ENCODE data around the gene FARP1. TPM values are rescaled to one million over a fixed set of nuclear protein-coding genes. Genes with fewer than 3 reads are reported as not detected.

Gene FARP1
- total RNA-seq, 4 donors from 2014 or later = 13.7 to 38.9 (median 30.2) TPM

GRCh38 chr13:98346904-98347636 is 204.2 kb downstream of the FARP1 start:
- TF ChIP-seq, protein P1, sequence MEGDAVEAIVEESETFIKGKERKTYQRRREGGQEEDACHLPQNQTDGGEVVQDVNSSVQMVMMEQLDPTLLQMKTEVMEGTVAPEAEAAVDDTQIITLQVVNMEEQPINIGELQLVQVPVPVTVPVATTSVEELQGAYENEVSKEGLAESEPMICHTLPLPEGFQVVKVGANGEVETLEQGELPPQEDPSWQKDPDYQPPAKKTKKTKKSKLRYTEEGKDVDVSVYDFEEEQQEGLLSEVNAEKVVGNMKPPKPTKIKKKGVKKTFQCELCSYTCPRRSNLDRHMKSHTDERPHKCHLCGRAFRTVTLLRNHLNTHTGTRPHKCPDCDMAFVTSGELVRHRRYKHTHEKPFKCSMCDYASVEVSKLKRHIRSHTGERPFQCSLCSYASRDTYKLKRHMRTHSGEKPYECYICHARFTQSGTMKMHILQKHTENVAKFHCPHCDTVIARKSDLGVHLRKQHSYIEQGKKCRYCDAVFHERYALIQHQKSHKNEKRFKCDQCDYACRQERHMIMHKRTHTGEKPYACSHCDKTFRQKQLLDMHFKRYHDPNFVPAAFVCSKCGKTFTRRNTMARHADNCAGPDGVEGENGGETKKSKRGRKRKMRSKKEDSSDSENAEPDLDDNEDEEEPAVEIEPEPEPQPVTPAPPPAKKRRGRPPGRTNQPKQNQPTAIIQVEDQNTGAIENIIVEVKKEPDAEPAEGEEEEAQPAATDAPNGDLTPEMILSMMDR (IDR thresholded peaks at IDR 0.05) = no peak
- ATAC-seq (ENCODE audit: low FRiP score) = no peak
- no peak for DNase-seq (ENCODE audit: low spot score)

DNA sequence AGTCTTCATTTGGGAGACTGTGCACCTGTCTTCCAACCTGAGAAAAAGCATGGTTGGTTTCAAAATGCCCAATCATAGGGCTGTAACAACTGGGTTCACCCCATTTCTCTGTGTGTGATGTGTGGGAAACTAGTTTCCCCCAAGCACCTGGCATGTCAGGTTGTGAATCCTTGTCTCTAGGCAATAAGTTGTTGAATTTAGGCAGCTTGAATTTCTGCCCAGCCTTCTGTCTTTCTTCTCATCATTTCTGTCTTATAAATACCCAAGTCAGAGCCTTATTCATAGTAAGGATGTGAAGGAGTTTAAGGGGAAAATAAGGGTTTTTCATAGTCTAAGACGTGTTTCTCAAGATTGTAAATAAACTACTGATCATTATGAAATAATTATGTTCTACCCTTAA is 204.9 kb downstream of the FARP1 start:
- ATAC-seq (ENCODE audit: low FRiP score) (no peak), DNase-seq (ENCODE audit: low spot score) (no peak)
- TF ChIP-seq, protein P1 (IDR thresholded peaks at IDR 0.05) = no peak

- TF ChIP-seq, protein P1 (IDR thresholded peaks at IDR 0.05) = no peak
- DNase-seq (ENCODE audit: low spot score) = no peak
- no peak for ATAC-seq (ENCODE audit: low FRiP score)
Observed at GRCh38 chr13:98348466-98349200, 205.7 kb downstream of the FARP1 start.

GRCh38 chr13:98349731-98350305 is 206.9 kb downstream of the FARP1 start:
- no peak for ATAC-seq (ENCODE audit: low FRiP score)

GRCh38 chr13:98350746-98351330 is 207.9 kb downstream of the FARP1 start:
- DNase-seq (ENCODE audit: low spot score) = no peak

More at GRCh38 chr13:98349731-98350305, 206.9 kb downstream of the FARP1 start:
- TF ChIP-seq, protein P1 (IDR thresholded peaks at IDR 0.05) = no peak
- no peak for DNase-seq (ENCODE audit: low spot score)

DNA sequence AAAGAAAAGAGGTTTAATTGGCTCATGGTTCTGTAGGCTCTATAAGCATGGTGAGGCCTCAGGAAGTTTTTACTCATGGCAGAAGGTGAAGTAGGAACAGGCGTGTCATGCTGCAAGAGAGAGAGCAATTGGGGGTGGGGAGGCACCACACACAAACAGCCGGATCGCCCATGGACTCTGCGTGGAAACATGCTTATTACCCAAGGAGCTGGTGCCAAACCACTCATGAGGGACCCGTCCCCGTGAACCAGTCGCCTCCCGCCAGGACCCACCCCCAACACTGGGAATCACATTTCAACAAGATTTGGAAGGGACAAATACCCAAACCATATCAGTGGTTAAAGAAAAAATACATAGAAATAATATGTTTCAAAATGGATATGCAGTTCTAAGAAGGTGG is 208.7 kb downstream of the FARP1 start:
- DNase-seq (ENCODE audit: low spot score) = no peak
- TF ChIP-seq, protein P1 (IDR thresholded peaks at IDR 0.05) = no peak
- no peak for ATAC-seq (ENCODE audit: low FRiP score)

More at GRCh38 chr13:98350746-98351330, 207.9 kb downstream of the FARP1 start:
- no peak for ATAC-seq (ENCODE audit: low FRiP score)
- TF ChIP-seq, protein P1 (IDR thresholded peaks at IDR 0.05) = no peak

All from omental fat pad (tissue), 4 donors.